Cardiac fibroblast (primary cell): ENCODE results near the gene NAGPA.

Experiments used
- DNase-seq, 2 donors: peaks; one replicate each; pipeline versions ENCODE4 v3.0.0 to v3.0.0-alpha.2; 2010; ENCODE audit warnings: low read depth in 2 of 2
- H3K4me3 ChIP-seq, 2 donors: replicated peaks in 1 of 2; 1 replicate in 1 of 2; 2 replicates in 1 of 2; pipeline ENCODE4 v1.5.1; 2011; ENCODE audit warnings: low read depth in 2 of 2, low read length in 2 of 2, mild to moderate bottlenecking in 2 of 2, moderate library complexity in 1 of 2
- CTCF ChIP-seq: IDR thresholded peaks from one replicate; pipeline ENCODE4 v1.5.1; 2011; ENCODE audit warnings: low read depth, mild to moderate bottlenecking, low read length, inconsistent platforms

The NAGPA gene

GRCh38 chr16:5004311-5004710 is 29.4 kb downstream of the NAGPA start:
- no peak overlapping the region for H3K4me3 ChIP-seq
- TF ChIP-seq CTCF, result no peak
- no peak for DNase-seq

GRCh38 chr16:5003828-5004227 is 29.9 kb downstream of the NAGPA start:
- no peak for DNase-seq
- no peak for TF ChIP-seq CTCF

DNA sequence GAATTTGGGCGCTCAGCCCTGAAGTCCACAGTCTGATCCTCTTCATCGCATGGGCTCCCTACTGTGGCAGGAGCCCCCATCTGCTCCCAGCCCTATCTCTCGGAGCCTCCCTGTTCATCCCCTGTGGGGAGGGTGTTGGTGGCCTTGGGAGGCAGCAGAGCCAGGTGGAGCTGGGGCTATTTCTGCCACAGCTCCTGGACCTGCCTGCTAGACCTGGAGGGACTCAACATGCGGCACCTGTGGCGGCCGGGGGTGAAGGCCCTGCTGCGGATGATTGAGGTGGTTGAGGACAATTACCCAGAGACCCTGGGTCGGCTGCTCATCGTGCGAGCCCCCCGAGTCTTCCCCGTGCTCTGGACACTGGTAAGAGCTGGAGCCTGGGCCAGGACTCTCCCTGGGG is 30.5 kb downstream of the NAGPA start:
- no peak for TF ChIP-seq CTCF
- no peak for DNase-seq
- no peak overlapping the region for H3K4me3 ChIP-seq

More at GRCh38 chr16:5003828-5004227, 29.9 kb downstream of the NAGPA start:
- no peak overlapping the region for H3K4me3 ChIP-seq

DNA sequence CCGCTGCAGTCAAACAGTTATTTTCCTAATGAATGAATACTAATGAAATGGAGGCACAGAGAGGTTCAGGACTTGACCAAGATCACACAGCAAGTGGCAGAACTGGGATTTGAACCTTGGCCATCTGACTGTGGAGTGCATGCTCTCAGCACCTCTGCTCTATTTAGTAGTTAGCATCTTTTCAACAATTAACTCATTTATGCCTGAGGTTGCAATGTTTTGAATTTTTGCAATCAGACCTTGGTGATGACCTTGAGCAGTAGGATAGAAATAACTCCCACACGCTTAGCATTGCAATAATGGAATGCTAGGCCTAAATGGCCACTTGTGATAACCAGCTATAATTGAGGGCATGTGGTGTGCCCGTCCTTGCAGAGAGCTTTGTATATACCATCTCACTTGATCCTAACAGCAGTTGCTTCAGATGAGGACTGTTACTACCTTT is 31.0 kb downstream of the NAGPA start:
- H3K4me3 ChIP-seq, result no peak overlapping the region
- TF ChIP-seq CTCF, result no peak
- DNase-seq, result no peak

- TF ChIP-seq CTCF, result no peak
- DNase-seq, result no peak
- no peak overlapping the region for H3K4me3 ChIP-seq
Observed at GRCh38 chr16:5001986-5002385, 31.7 kb downstream of the NAGPA start.

DNA sequence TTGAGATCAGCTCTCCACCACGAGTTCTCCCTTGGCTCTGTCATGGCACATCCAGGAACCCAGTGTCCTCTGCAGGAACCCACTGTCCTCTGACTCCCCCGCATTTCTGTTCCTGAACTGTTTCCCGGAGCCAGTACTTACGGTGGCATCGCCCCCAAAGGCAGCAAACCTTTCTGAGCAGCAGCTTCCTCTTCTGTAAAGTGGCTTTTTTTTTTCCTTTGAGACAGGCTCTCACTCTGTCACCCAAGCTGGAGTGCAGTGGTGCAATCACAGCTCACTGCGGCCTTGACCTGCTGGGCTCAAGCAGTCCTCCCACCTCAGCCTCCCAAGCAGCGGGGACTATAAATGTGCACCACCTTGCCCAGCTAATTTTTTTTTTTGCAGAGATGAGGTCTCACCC is 32.2 kb downstream of the NAGPA start:
- TF ChIP-seq CTCF, result no peak
- no peak for DNase-seq
- H3K4me3 ChIP-seq, result no peak overlapping the region

GRCh38 chr16:5000573-5001001 is 33.1 kb downstream of the NAGPA start:
- TF ChIP-seq CTCF, result no peak
- H3K4me3 ChIP-seq, result no peak overlapping the region
- DNase-seq, result no peak
